Hematopoietic multipotent progenitor cell treated with erythropoietin and hydrocortisone succinate and interleukin-3 and kit ligand, for 17 days (in vitro differentiated cells): ENCODE results near the gene CHST11.

Experiments used
- DNase-seq: peaks from one replicate; pipeline ENCODE4 v3.0.0-alpha.2; 2015; ENCODE audit warnings: low spot score

Gene CHST11

GRCh38 chr12:104586351-104586919, 129.7 kb downstream of the CHST11 start:
- DNase-seq: peak; percentile 5

DNA sequence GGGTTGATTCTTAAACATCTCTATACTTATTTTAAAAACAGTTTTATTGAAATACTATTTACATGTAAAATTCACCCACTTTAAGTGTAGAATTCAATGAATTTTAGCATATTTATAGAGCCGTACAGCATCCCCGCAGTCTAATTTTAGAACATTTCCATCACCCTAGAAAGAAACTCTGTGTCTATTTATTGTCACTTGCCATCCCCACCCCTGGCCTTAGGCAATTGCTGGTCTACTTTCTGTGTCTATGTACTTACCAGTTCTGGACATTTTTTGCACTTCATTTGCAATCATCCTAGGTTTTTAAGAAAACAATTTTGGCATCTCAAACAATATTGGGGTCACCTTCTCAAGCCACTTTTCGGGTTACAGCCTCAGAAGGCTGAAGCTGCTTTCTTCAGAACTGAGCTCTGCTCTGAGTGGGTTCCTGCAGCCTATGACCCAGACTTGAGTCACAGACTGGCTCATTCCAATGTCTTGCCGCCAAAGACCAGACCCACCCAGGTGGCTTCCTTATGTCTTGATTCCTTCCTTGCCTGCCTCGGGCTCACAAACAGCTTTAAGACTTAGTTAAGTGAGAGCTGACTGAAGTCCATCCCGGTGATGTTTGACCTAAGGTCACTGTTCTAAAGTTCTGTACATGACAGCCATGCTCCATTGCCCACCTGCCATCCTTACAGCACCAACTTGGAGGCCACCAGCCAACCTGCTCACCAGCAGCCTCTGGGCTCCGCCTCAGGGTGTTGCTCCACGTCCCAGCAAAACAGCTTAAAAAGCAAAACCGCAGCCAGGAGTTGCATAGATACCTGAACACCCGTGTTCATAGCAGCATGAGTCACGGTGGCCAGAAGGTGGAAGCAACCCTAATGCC, 131.5 kb downstream of the CHST11 start:
- no peak for DNase-seq

DNA sequence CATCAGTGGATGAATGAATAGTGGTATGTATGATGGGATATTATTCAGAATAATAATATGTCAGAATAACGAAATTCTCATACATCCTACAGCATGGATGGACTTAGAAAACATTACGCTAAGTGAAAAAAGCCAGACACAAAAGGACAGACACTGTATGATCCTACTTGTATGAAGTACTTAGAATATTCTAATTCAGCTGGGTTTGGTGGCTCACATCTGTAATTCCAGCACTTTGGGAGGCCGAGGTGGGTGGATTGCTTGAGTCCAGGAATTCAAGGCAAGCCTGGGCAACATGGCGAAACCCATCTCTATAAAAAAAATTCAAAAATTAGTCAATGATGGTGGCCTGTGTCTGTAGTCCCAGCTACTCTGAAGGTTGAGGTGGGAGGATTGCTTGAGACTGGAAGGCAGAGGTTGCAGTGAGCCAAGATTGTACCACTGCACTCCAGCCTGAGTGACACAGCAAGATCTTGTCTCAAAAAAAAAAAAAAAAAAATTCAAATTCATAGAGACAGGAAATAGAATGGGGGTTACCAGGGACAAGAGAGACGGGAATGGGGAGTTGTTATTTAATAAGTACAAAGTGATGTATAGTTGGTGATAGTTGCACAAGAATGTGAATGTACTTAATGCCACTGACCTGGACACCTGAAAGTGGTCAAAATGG, 132.3 kb downstream of the CHST11 start:
- DNase-seq: peak; percentile 42

GRCh38 chr12:104590022-104590421, 133.3 kb downstream of the CHST11 start:
- DNase-seq: no peak

- DNase-seq: no peak
These were observed 134.6 kb downstream of the CHST11 start for GRCh38 chr12:104591257-104591885.

GRCh38 chr12:104593482-104593881, 136.7 kb downstream of the CHST11 start:
- DNase-seq: no peak

DNA sequence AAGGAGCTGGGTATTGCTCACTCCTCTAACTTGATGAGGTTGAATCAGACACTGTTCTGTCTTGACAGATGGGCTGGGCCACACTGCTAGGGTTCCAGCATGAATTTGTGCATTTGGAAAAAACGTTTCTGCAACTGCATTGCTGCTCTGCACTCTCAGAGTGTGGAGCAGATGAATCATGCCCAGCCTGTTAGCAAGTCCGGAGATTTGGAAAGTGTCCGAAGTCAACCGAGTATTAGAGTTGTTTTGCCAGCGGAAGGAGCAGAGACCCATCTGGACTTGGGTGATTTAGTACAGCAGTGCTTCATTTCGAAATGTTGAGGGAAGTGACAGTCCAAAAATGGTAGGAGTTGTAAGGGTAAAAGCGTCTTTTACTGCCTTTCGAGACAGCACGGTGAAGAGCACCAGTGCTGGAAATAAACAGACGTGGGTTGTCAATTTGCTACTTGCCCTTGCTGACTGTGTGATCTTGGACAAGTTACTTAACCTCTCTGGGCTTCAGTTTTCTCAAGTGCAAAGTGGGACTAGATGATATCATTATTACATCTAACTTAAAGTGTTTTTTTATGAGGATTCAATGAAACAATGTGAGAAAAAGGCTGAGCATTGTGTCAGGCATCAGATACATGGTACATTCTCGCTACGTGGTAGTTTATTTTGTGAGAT, 139.5 kb downstream of the CHST11 start:
- DNase-seq: peak; percentile 21

DNA sequence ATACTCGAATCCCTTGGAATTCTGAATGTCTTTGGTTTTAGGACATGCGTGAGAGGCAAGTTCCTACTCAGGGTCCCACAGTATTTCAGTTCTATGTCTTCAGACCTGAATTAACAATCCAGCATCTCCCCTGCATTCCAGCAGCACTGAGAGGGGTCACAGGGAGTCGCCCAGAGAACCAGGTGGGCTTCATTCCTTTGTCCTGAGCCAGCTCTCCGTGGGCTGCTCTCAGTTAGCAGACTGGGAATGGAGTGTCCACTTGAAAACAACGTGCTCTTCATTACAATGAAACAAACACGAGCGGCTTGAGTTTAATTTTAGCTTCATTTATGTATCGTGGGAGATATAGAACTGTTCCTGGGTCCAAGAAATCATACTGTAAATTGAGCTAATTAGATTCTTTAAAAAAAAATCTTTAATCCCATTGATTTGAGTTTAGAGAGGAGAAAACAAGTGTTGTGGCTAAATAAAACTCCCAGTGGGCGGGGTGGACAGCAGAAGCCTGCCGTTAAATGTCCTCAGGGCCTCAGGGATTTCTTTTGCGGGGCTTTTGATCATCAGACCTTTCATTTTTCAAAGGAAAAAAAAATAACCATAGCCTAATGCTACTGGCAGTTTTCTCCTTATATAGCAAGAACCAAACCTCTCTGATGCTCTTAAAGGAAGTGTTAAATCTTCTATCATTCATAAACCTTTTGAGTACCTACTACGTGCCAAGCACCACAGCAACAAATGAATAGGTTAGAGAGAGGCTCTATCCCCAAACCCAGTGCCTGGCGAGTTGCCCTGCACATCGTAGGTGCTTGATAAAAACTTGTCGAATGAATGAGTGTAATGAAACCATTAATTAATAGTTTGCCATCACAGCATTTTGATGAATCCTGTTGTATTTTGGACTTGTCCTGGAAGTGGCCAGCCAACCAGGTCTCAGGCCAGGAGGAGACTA, 140.4 kb downstream of the CHST11 start:
- DNase-seq: peak; percentile 70

GRCh38 chr12:104598342-104599271, 141.9 kb downstream of the CHST11 start:
- DNase-seq: peak; percentile 89

DNA sequence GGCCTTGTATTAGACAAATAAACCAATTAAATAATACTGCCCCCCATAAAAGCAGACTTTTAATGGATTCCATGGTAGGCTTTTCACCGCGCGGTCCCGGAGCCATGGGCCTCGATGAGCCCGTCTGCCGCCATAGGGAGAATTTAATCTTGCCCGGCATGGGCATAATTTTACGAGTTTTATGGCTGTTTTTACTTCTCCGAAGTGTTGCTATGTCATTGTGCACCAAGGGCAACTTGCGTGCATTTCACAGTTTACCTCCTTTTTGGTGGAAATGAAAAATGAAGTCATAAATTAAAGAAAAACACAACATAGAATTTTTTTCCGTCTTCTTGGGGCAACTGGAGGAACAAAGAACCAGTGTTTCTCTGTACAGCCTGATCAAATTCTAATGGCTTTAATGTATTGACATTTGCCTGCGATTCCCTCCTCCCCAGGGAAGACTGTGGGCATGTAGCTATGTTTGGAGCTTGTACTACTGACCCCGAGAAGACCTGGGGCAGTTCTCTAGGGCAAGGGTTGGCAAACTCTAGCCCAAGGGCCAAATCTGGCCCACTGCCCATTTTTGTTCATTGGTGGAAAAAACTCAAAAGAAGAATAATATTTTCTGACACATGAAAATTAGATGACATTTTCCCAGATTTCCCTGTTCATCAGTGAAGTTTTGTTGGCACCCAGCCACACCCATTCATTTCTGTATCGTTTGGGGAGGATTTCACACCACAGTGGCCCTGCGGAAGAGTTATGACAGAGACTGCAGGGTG, 142.7 kb downstream of the CHST11 start:
- peak; percentile 54 for DNase-seq

DNA sequence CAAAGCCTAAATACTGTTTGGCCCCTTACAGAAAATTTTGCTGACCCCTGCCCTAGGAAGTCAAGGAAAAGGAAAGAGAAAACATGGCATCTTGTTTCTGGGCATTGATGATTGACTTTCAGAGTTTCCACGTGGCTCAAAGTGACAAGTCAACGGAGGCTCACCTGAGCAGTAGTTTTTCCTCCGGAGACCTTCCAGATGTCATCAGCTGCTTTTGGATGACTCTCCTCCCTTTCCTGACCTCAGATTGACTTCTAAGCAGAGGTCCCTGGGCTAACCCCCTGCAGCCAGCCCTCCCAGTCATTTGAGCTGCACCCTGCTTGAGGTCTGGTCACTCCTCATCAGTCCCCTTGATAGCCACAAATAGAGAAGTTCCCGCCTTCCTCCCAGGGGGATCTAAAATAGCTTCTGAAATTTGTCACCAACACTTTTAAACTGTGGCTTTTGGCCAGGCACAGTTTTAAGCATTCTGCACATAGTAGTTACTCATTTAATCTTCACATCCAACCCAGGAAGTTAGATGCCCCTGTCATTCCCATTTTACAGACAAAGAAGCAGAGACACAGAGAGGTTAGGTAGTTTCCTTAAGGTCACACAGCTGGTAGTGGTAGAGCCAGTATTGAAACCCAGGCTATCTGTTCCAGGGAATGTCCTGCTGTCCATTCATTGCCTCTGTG, 143.4 kb downstream of the CHST11 start:
- DNase-seq: peak; percentile 18

GRCh38 chr12:104600790-104601739, 144.3 kb downstream of the CHST11 start:
- peak; percentile 51 for DNase-seq

- DNase-seq: peak; percentile 37
These were observed 145.7 kb downstream of the CHST11 start for GRCh38 chr12:104602406-104602805.

GRCh38 chr12:104602896-104603295, 146.1 kb downstream of the CHST11 start:
- peak; percentile 64 for DNase-seq

DNA sequence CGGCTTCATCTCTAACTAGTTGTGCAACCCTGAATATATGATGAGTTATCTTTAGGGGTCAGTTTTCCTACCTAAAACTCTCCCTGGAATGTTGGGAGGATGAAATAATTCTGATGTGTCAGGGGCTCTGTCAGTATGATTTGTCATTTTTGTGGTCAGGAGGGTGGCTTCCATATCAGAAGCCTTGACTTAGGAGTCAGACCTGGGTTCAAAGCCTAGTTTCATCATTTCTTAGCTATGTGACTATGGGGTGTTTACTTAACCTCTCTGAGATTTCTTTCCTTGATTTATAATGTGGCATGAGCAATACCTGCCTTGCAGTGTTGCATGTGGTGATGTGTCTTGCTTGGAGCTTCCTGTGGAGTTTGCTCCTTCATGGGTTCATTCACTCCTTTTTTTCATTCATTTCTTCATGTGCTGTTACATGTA, 146.8 kb downstream of the CHST11 start:
- no peak for DNase-seq

DNA sequence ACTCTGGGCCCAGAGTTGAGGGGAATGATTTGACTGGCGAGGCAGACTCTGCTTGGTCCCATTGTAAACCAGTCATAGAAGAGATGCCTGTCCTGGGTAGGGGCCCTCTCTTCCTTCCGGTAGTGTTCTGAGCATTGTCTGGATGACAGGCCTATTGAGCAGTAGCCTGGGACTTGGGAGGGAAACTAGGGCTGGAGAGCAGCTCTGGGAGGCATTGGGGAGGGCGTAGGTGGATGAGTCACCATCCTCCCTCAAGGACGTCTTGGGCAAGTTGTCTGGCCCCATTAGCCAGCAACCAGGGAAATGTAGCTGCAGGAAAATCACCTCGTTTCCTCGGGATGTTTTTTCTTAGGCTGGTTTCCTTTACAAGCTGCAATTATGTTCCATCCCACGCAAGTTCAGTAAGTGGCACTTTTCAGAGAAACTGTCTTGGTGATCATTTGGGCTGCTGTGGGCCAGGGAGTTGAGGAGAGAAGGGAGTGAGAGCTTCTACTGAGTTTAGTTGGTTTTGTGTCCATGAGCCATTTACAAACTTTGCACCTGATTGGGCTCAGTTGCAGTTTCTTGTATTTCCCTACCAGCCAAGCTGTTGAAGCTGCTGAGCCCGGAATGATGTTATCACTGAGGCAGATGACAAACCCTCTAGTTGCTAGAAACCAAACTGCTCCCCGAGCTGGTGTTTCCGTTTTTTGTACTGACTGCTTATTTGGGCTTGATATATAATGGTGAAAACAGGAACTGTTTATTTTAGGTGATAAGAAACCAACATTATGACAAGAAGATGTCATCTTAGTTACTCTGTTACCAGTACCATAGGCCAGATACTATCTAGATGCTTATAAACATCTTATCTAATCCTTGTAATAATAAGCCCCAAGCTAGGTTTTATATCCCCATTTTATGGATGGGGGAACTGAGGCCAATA, 147.6 kb downstream of the CHST11 start:
- peak; percentile 75 for DNase-seq
